Measurements from ENCODE around the gene CDH22.

The CDH22 gene

DNA sequence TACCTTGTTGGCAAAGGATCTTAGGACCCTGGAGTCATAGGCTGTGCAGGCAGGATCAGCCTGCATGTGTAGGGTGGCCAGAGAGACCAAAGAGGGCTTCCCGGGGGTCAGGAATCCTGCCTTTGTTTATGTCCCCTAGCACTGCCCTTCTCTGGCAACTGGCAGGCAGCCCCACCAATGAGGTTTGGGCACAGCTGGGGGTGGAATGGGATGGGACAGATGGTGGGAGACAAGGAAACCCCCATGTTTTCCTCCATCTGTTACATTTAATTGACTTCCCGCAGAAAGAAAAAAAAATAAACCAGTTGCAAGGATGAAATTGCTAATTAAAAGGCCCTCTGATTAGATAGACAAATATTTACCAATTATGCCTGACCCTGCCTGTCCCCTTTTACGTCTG is 162.6 kb downstream of the CDH22 start:
- TF ChIP-seq, protein P1, sequence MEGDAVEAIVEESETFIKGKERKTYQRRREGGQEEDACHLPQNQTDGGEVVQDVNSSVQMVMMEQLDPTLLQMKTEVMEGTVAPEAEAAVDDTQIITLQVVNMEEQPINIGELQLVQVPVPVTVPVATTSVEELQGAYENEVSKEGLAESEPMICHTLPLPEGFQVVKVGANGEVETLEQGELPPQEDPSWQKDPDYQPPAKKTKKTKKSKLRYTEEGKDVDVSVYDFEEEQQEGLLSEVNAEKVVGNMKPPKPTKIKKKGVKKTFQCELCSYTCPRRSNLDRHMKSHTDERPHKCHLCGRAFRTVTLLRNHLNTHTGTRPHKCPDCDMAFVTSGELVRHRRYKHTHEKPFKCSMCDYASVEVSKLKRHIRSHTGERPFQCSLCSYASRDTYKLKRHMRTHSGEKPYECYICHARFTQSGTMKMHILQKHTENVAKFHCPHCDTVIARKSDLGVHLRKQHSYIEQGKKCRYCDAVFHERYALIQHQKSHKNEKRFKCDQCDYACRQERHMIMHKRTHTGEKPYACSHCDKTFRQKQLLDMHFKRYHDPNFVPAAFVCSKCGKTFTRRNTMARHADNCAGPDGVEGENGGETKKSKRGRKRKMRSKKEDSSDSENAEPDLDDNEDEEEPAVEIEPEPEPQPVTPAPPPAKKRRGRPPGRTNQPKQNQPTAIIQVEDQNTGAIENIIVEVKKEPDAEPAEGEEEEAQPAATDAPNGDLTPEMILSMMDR (IDR thresholded peaks at IDR 0.05; ENCODE audit: control insufficient read depth, insufficient read depth, low read depth, low read length, missing control alignments): no peak
- no peak for DNase-seq (ENCODE audit: low read depth)
- no peak overlapping the region for H3K4me3 ChIP-seq (ENCODE audit: control insufficient read depth, low read depth, low read length)

DNA sequence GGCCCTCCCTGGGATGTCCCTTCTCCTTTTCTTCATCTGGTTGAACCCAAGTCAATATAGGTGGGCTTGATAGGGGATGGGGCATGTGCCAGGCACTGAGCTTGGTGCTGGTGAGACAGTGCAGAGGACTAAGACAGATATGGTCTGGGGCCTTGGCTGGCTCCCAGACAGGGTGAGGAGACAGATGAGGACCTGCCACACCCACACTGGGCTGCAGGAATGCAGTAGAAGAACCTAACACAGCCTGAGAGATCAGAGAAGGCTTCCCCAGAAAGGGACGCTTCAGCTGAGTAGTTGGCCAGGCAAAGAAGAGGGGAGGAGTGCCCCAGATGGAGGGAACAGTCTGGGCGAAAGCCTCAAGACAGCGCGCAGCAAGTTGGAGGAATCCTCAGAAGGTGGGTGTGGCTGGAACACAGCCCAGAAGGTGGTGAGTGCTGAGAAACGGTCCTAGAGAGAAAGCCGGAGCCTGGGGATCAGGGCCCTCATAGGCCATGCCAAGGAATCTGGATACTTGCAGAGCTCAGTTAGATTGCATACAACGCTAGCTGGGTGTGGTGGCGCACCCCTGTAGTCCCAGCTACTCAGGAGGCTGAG is 163.8 kb downstream of the CDH22 start:
- H3K4me3 ChIP-seq (ENCODE audit: control insufficient read depth, low read depth, low read length): no peak overlapping the region
- DNase-seq (ENCODE audit: low read depth): no peak
- TF ChIP-seq, protein P1 (IDR thresholded peaks at IDR 0.05; ENCODE audit: control insufficient read depth, insufficient read depth, low read depth, low read length, missing control alignments): no peak

DNA sequence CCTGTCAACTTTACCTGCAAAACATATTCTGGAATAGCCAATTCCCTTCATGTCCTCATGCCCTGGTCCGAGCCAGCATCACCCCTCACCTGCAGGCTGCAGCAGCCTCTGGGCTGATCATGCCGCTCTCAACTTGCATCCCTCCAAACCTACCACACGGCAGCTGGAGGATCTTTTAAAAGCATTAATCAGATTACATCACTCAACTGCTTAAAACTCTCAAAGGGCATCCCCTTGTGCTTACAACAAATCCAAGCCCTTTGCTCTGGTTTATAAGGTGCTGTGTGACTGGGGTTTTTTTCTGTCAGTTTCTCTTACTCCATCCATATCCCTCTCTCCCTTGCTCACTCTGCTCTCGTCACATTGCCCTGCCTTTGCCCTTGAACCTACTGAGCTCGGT is 166.2 kb downstream of the CDH22 start:
- TF ChIP-seq, protein P1 (IDR thresholded peaks at IDR 0.05; ENCODE audit: control insufficient read depth, insufficient read depth, low read depth, low read length, missing control alignments): no peak
- no peak overlapping the region for H3K4me3 ChIP-seq (ENCODE audit: control insufficient read depth, low read depth, low read length)
- DNase-seq (ENCODE audit: low read depth): no peak

DNA sequence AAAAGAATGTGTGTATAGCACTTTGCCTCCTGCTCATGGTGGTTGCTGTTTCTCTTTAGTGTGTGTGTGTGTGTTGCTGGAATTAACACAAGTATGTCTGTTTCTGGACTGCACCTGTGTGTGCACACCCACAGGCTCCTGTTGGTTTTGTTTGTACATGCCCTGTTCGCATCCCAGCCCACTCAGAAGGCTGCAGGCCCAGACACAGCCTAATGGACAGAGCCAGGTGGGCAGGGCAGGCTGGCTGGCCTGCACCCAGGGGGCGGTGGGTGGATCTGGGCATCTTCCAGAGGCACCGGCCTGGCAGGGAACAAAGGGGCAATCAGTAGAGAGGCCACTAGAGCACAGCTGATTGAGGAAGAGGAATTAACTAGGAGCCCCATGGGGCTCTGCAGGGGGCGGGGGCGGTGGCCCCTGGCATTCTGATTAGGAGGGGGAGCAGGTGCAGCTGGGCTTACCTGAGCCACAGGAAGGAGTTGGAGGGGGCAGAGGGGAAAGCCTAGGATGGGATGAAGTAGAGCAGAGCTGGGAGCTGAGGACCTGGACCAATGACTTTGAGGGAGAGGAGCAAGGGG is 168.3 kb downstream of the CDH22 start:
- TF ChIP-seq, protein P1 (IDR thresholded peaks at IDR 0.05; ENCODE audit: control insufficient read depth, insufficient read depth, low read depth, low read length, missing control alignments): no peak
- H3K4me3 ChIP-seq (ENCODE audit: control insufficient read depth, low read depth, low read length): no peak overlapping the region
- no peak for DNase-seq (ENCODE audit: low read depth)

DNA sequence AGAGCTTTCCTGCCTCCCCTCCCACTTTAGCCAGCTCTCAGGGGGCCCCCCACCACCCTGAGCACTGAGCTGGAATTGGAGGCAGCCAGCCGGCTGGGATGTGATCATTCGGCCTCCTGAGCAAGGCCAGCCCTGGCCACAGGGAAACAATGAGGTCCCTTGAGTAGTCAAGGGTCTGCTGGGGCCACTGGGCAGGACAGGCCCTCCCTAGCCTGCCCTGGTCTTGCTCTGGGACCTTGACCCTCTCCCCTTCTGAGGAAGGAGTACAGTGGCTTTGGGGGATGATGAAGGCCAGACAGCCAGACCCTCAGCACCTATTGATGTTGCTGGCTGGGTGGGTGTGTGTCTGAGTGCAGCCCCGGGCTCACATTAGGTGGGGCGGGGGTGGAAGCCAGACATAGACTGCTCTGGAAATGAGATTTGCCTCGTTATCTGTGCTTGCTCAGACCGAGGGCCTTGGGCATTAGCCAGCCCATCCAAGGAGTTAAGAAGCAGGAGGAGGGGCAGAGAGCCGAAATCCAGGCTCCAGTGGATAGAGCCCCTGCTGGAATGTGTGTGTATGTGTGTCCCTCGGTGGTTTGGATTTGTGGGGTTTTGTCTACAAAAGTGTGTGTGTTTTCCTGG is 168.9 kb downstream of the CDH22 start:
- TF ChIP-seq, protein P1 (IDR thresholded peaks at IDR 0.05; ENCODE audit: control insufficient read depth, insufficient read depth, low read depth, low read length, missing control alignments): no peak
- H3K4me3 ChIP-seq (ENCODE audit: control insufficient read depth, low read depth, low read length): no peak overlapping the region
- DNase-seq (ENCODE audit: low read depth): no peak

DNA sequence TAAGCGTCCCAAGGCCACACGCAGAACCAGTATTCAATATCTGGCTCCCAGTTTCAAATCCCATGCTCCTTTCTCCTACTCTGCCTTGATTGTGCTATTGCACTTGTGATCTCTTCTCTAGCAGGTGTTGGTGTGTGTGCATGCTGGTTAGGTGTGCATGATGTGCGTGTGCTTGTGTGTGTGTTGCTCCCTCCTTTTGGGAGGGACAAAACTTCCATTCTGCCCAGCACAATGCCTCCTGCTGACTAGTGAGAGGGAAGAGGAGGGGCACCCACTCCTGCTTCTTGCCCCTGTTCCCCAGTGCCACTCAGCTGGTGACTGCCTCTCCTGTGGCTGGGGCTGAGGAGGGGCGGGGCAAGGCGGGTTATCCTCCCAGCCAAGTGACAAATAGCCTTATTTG is 170.5 kb downstream of the CDH22 start:
- TF ChIP-seq, protein P1 (IDR thresholded peaks at IDR 0.05; ENCODE audit: control insufficient read depth, insufficient read depth, low read depth, low read length, missing control alignments): no peak

More for the DNA sequence above, 170.5 kb downstream of the CDH22 start:
- no peak for DNase-seq (ENCODE audit: low read depth)
- no peak overlapping the region for H3K4me3 ChIP-seq (ENCODE audit: control insufficient read depth, low read depth, low read length)
